ENCODE data around the gene FTSJ1. TPM values are rescaled to one million over a fixed set of nuclear protein-coding genes. Genes with fewer than 3 reads are reported as not detected.

The FTSJ1 gene
- total and polyA plus RNA-seq, 2 of the 8 experiments (the other 6 are each of a cell fraction or from before 2014, with no cell fraction given): 62.4 to 80.4 TPM

DNA sequence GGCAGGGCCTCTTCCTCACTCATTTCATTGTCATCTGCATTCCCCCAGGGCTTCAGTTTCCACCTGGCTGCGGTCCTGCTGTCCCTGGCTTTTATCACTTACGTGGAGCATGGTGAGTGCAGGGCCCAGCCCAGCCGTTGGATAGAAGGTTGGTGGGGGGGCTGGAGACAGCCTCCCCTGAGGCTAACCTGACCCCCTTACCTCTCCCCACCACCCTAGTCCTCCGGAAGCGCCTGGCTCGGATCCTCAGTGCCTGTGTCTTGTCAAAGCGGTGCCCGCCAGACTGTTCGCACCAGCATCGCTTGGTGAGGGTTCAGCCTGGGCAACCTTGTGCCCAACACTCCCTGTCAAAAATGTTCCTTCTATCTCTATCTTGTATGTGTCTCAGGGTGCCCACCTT lies 39.8 kb downstream of the FTSJ1 start (continued):
- TF ChIP-seq KDM1A (IDR thresholded peaks at IDR 0.05; ENCODE audit: borderline replicate concordance, low read length) (no peak), USF2 (IDR thresholded peaks at IDR 0.05; ENCODE audit: low read length) (no peak)

All from H1 (cell line).